HL-60 (cell line): ENCODE data around the gene MYOF.

ENCODE experiments used
- CTCF ChIP-seq: IDR thresholded peaks from one replicate; pipeline ENCODE4 v1.5.1; 2011; ENCODE audit warnings: low read length, control low read depth, inconsistent platforms; ENCODE audit not compliant: insufficient read depth
- POLR2AphosphoS5 ChIP-seq: IDR thresholded peaks from 2 replicates; pipeline ENCODE4 v1.6.1; 2012; ENCODE audit warnings: low read depth

- no peak for TF ChIP-seq CTCF
- TF ChIP-seq POLR2AphosphoS5, result no peak
Observed at GRCh38 chr10:93336110-93336509, 146.0 kb downstream of the MYOF start.
